Mucosa of descending colon (tissue), 3 donors: ENCODE data around the gene FCGR2B. TPM values are rescaled to one million over a fixed set of nuclear protein-coding genes. Genes with fewer than 3 reads are reported as not detected.

Source experiments
- ATAC-seq: fragments of 200-7000 bp; cut with Tn5 transposase; one replicate; pipeline ENCODE4 v1.9.1; 2020; ENCODE audit warnings: mild to moderate bottlenecking, moderate library complexity
- DNase-seq, 3 donors: peaks; one replicate each; pipeline ENCODE4 v3.0.0-alpha.2; 2020
- H3K36me3 ChIP-seq: fragments of 200-600 bp; one replicate; pipeline ENCODE4 v1.8.0; 2021; ENCODE audit warnings: low read depth, mild to moderate bottlenecking
- H3K4me1 ChIP-seq: fragments of 200-600 bp; one replicate; pipeline ENCODE4 v1.8.0; 2021; ENCODE audit warnings: low read depth, mild to moderate bottlenecking
- H3K4me3 ChIP-seq: fragments of 200-600 bp; one replicate; pipeline ENCODE4 v1.8.0; 2021; ENCODE audit warnings: mild to moderate bottlenecking
- H3K9me3 ChIP-seq: fragments of 200-600 bp; one replicate; pipeline ENCODE4 v1.8.0; 2021; ENCODE audit warnings: mild to moderate bottlenecking
- intact Hi-C, 2 donors: fragments of 100-400 bp; cut with DNase I in 1 of 2; cut with micrococcal nuclease in 1 of 2; formaldehyde crosslinking; loops; one replicate each; pipeline versions ENCODE4 v1.11.0 to v1.11.1; 2022; cut with DNase I, micrococcal nuclease
- total RNA-seq, 3 donors: library from RNA; stranded (reverse); fragmentation: NEBNext Ultra II Directional in 2 of 3; extraction: Animal tissue kit (Norgen Biotek cat#: 25700) in 2 of 3; gene quantifications; one replicate each; pipeline versions ENCODE4 v1.2.1 to v1.2.4, GENCODE V29; 2021 to 2023
- TF ChIP-seq, protein P1 (sequence below): fragments of 200-600 bp; IDR thresholded peaks from one replicate; pipeline ENCODE4 v1.8.0; 2022; ENCODE audit warnings: antibody characterized with exemption, mild to moderate bottlenecking
- donor health status: DM: no; HTN: no; CAD: no; lungs with moderate emphysema.
- donor health status: DM: no; HTN: no; CAD: no.
- donor health status: DM: no; HTN: yes; CAD: no.

The FCGR2B gene
- total RNA-seq, 3 donors from 2014 or later, result 5.1 to 18.7 (median 14.8) TPM

DNA sequence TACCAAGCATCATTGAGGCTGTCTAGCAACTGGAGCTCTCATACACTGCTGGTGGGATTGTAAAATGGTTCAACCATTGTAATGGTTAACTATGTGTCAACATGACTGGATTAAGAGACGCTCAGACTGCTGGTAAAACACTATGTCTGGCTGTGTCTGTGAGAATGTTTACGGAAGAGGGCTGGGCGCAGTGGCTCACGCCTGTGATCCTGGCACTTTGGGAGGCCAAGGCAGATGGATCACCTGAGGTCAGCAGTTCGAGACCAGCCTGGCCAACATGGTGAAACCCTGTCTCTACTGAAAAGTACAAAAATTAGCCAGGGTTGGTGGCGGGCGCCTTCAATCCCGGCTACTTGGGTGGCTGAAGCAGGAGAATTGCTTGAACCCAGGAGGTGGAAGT lies 39.3 kb downstream of the FCGR2B start:
- TF ChIP-seq, protein P1, sequence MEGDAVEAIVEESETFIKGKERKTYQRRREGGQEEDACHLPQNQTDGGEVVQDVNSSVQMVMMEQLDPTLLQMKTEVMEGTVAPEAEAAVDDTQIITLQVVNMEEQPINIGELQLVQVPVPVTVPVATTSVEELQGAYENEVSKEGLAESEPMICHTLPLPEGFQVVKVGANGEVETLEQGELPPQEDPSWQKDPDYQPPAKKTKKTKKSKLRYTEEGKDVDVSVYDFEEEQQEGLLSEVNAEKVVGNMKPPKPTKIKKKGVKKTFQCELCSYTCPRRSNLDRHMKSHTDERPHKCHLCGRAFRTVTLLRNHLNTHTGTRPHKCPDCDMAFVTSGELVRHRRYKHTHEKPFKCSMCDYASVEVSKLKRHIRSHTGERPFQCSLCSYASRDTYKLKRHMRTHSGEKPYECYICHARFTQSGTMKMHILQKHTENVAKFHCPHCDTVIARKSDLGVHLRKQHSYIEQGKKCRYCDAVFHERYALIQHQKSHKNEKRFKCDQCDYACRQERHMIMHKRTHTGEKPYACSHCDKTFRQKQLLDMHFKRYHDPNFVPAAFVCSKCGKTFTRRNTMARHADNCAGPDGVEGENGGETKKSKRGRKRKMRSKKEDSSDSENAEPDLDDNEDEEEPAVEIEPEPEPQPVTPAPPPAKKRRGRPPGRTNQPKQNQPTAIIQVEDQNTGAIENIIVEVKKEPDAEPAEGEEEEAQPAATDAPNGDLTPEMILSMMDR, result no peak
- ATAC-seq, result peak; percentile 97
- no peak overlapping the region for H3K4me3 ChIP-seq
- no peaks in the 10 kb centered on the region for H3K4me1 ChIP-seq
- H3K9me3 ChIP-seq, result no peaks in the 10 kb centered on the region
- DNase-seq, result peak; percentile 58 to 74 (median 63)
- H3K36me3 ChIP-seq, result no peaks in the 10 kb centered on the region
- intact Hi-C loops, result no loop called here

DNA sequence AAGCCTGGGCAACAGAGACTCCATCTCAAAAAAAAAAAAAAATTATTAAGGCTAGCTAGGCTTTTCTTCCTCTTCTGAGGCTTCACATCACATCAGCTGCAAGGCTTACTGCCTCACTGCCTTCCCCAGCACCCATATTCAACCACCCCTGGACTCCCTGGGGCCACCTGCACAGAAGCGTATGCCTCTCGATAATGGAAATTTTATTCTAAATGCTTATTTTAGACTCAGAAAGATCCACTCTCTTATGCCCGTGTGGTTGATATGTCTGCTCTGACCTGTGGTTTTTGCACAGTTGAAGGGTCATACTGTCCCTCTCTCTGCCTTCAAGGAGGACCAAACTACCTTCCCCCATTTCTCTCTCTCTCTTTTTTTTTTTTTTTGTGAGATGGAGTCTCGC lies 42.6 kb downstream of the FCGR2B start:
- intact Hi-C loops, result no loop called here
- peak in 1 of 3 donors; percentile 48 for DNase-seq
- Histone ChIP-seq H3K9me3 (no peaks in the 10 kb centered on the region), H3K4me1 (no peaks in the 10 kb centered on the region), H3K36me3 (no peaks in the 10 kb centered on the region), H3K4me3 (no peak overlapping the region)
- peak; percentile 52 for ATAC-seq
- TF ChIP-seq, protein P1, result no peak

DNA sequence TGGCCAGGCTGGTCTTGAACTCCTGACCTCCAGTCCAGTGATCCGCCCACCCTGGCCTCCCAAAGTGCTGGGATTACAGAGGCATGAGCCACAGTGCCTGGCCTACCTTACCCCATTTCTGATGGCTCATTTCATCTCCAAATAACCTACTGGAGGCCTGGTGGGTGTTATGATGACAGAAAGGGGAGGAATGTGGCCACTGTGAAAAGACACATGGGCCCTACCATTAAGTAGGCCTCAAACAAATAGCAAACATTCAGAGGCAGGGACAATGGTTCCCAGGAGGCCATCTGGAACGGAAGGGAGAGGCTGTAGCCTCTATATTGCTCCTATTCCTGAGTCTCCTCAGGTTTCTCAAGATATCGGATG lies 43.2 kb downstream of the FCGR2B start:
- H3K36me3 ChIP-seq, result no peaks in the 10 kb centered on the region
- H3K4me3 ChIP-seq, result no peak overlapping the region
- DNase-seq (no peak), ATAC-seq (no peak)
- TF ChIP-seq, protein P1, result no peak
- intact Hi-C loops, result no loop called here
- no peaks in the 10 kb centered on the region for H3K9me3 ChIP-seq
- H3K4me1 ChIP-seq, result no peaks in the 10 kb centered on the region

DNA sequence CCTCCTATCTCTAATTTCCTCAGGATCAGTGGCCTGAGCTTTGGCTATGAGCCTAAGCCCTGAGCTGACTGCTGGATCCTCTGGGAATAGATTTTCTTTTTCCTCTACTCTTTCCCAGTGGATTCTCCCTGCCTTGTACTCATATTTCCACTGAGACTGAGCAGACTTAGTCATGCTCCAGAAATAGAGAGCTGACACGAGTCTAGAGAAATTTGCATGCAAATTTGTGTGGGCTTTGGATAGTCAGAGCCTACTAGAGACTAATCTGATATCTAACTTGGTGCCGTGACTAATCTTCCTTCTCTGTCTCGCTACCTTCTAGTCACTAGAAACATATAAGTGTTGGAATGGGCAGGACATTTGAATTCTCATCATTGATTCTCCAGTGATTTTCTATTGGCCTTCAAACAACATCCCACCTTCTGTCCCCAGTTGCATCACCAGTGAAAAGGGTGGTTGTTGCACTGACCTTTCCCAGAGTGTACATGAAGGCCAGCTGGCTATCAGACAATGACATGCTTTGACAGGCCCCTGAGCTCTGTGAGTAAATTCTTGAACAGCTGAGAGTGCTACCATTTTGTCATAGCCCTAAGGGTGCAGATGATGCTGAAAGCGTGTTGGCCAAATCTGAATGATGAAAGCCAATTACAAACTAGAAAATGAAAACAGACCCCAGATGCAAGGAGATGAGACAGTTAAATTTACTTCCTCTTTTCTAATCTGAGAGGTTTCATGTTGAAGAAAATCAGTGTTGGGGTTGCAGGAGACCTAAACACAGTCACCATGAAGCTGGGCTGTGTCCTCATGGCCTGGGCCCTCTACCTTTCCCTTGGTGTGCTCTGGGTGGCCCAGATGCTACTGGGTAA lies 43.8 kb downstream of the FCGR2B start, which contains the start of gene FCRLA:
Gene FCRLA, plus strand, starts transcription at position 748 of the 866 bp plus-strand sequence. Its CDS starts 36 bp downstream, at position 784.
- ATAC-seq (peak; percentile 32), DNase-seq (no peak)
- Histone ChIP-seq H3K4me1 (no peaks in the 10 kb centered on the region), H3K9me3 (no peaks in the 10 kb centered on the region), H3K36me3 (no peaks in the 10 kb centered on the region), H3K4me3 (no peak within 1 kb of the TSS)
- TF ChIP-seq, protein P1, result no peak
- intact Hi-C loops, result no loop called here

DNA sequence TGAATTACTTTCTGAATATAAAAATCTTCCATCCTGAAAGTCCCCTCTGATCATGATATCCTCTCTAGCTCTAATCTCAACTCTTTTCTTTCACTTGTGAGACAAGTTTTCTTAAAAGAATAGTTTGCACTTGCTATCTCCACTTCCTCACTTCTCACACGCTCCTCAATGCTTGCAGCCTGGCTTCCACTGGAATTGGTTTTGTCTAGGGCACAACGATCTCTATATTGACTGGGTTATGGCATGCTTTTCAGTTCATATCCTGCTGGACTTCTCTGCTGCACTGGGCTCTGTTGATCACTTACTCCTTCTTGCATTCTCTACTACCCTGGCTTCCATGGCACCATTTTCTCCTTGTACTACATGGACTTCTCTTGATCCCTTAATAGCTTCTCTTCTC lies 44.6 kb downstream of the FCGR2B start:
- Histone ChIP-seq H3K4me3 (no peak overlapping the region), H3K36me3 (no peaks in the 10 kb centered on the region)

More for the DNA sequence above, 44.6 kb downstream of the FCGR2B start:
- TF ChIP-seq, protein P1, result no peak
- H3K4me1 ChIP-seq, result no peaks in the 10 kb centered on the region
- DNase-seq, result no peak
- intact Hi-C loops, result no loop called here
- no peak for ATAC-seq
- H3K9me3 ChIP-seq, result no peaks in the 10 kb centered on the region
